Panc1 (cell line): ENCODE results near the gene DTD1. TPM values are rescaled to one million over a fixed set of nuclear protein-coding genes. Genes with fewer than 3 reads are reported as not detected.

ENCODE experiments used
- ATAC-seq: fragments of 200-7000 bp; cut with Tn5 transposase; 2 replicates; pipeline ENCODE4 v1.9.1; 2020; ENCODE audit warnings: mild to moderate bottlenecking, moderate library complexity
- BruUV-seq: library from RNA; stranded (reverse); fragments of 400-500 nt; replicated peaks from 2 replicates; lab custom pipeline; 2021; lab: Mats Ljungman, UMichigan
- CTCF ChIA-PET: fragments of 300-600 bp; sonication (Branson Sonifier 250); formaldehyde crosslinking; loops from one replicate; lab custom pipeline; 2022; ENCODE audit warnings: antibody characterized with exemption; lab: Charles Lee
- POLR2A ChIA-PET: fragments of 300-600 bp; sonication (Branson Sonifier 250); formaldehyde crosslinking; loops from one replicate; lab custom pipeline; 2022; ENCODE audit warnings: antibody characterized with exemption; lab: Charles Lee
- DNase-seq: peaks from one replicate; pipeline ENCODE4 v3.0.0-alpha.2; 2010; ENCODE audit warnings: low read depth, low spot score
- H3K27ac ChIP-seq: 2 replicates; pipeline ENCODE4 v1.5.1; 2011; ENCODE audit warnings: mild to moderate bottlenecking, low read length, inconsistent platforms
- H3K27me3 ChIP-seq: fragments of 200-500 bp; sonication (Bioruptor generic); 2 replicates; pipeline ENCODE4 v1.6.0; 2014; ENCODE audit warnings: low read length, inconsistent platforms; ENCODE audit not compliant: control insufficient read depth, insufficient read depth
- H3K36me3 ChIP-seq: fragments of 200-500 bp; sonication (Bioruptor generic); 2 replicates; pipeline ENCODE4 v1.5.1; 2014; ENCODE audit warnings: inconsistent platforms, mild to moderate bottlenecking, low read length, moderate library complexity; ENCODE audit not compliant: control insufficient read depth, insufficient read depth
- H3K4me1 ChIP-seq: 2 replicates; pipeline ENCODE4 v1.5.1; 2011; ENCODE audit warnings: inconsistent platforms, mild to moderate bottlenecking, low read length, moderate library complexity; ENCODE audit not compliant: control insufficient read depth, insufficient read depth
- H3K4me3 ChIP-seq, 2 experiments: 2 replicates each; pipeline ENCODE4 v1.5.1; 2011 to 2012; ENCODE audit warnings: low read depth in 2 of 2, low read length in 2 of 2, mild to moderate bottlenecking in 2 of 2, inconsistent platforms in 1 of 2, moderate library complexity in 1 of 2
- H3K9me3 ChIP-seq: fragments of 200-500 bp; sonication (Bioruptor generic); 2 replicates; pipeline ENCODE4 v1.5.1; 2014; ENCODE audit warnings: low read depth, mild to moderate bottlenecking, inconsistent platforms, low read length, moderate library complexity; ENCODE audit not compliant: control insufficient read depth, insufficient read depth
- CTCF ChIP-seq: fragments of 450-650 bp; IDR thresholded peaks from 2 replicates; pipeline ENCODE4 v1.5.1; 2017; ENCODE audit warnings: mild to moderate bottlenecking
- POLR2AphosphoS5 ChIP-seq: IDR thresholded peaks from 2 replicates; pipeline ENCODE4 v1.6.1; 2012; ENCODE audit warnings: mild to moderate bottlenecking, low read depth, low read length, moderate library complexity
- REST ChIP-seq, 2 experiments: IDR thresholded peaks; 2 replicates each; pipeline ENCODE4 v1.6.1; 2011 to 2012; ENCODE audit warnings: low read depth in 2 of 2, control low read depth in 1 of 2, low read length in 1 of 2, mild to moderate bottlenecking in 1 of 2, moderate library complexity in 1 of 2; ENCODE audit not compliant: insufficient read depth in 1 of 2
- SIN3A ChIP-seq: IDR thresholded peaks from 2 replicates; pipeline ENCODE4 v1.6.1; 2012; ENCODE audit warnings: low read depth, mild to moderate bottlenecking, low read length, moderate library complexity, borderline replicate concordance; ENCODE audit not compliant: insufficient read depth
- TCF7L2 ChIP-seq: IDR thresholded peaks from 2 replicates; pipeline ENCODE4 v1.6.1; 2011; ENCODE audit warnings: mild to moderate bottlenecking, low read depth, low read length, inconsistent platforms
- in situ Hi-C: cut with HindIII; loops from 2 replicates; pipeline ENCODE4 v1.10.0; 2016; ENCODE audit warnings: low sequenced_read_pairs, low pct_unique_long_range_greater_than_20kb
- intact Hi-C: fragments of 100-400 bp; cut with micrococcal nuclease; formaldehyde crosslinking; loops from one replicate; pipeline ENCODE4 v1.10.0; 2022; ENCODE audit not compliant: unreplicated experiment
- total RNA-seq: library from RNA; stranded (reverse); gene quantifications from one replicate; pipeline ENCODE4 v1.2.1, GENCODE V29; 2021; ENCODE audit not compliant: unreplicated experiment

DTD1 gene
- total RNA-seq, 1 experiment from 2014 or later = 23.6 TPM

- in situ Hi-C loops (no loop called here), intact Hi-C loops (no loop called here)
- no peak for DNase-seq
- Histone ChIP-seq H3K27ac (no peak overlapping the region), H3K36me3 (no peaks in the 10 kb centered on the region), H3K9me3 (no peaks in the 10 kb centered on the region), H3K4me1 (no peaks in the 10 kb centered on the region), H3K4me3 (no peak overlapping the region), H3K27me3 (no peaks in the 10 kb centered on the region)
- TF ChIP-seq CTCF = no peak
- BruUV-seq = no TSS peak
- POLR2A ChIA-PET = no interaction called here
- ATAC-seq = no peak
- CTCF ChIA-PET = no interaction called here
Measured at GRCh38 chr20:18684775-18685174, 96.9 kb downstream of the DTD1 start.

- Histone ChIP-seq H3K4me3 (no peak overlapping the region), H3K27ac (no peak overlapping the region), H3K4me1 (no peaks in the 10 kb centered on the region), H3K9me3 (no peaks in the 10 kb centered on the region), H3K27me3 (no peaks in the 10 kb centered on the region), H3K36me3 (no peaks in the 10 kb centered on the region)
- ATAC-seq (no peak), DNase-seq (no peak)
- CTCF ChIA-PET = no interaction called here
- POLR2A ChIA-PET = no interaction called here
- in situ Hi-C loops (no loop called here), intact Hi-C loops (no loop called here)
- no TSS peak for BruUV-seq
- TF ChIP-seq TCF7L2 (no peak), POLR2AphosphoS5 (no peak), SIN3A (no peak), CTCF (no peak), REST (IDR thresholded peaks at IDR 0.05; ENCODE audit: insufficient read depth in 1 of 2, low read depth in 2 of 2, low read length in 1 of 2) (no peak)
Measured at GRCh38 chr20:18685406-18685805, 97.6 kb downstream of the DTD1 start.

GRCh38 chr20:18686696-18687095 lies 98.8 kb downstream of the DTD1 start:
- BruUV-seq = no TSS peak
- DNase-seq (no peak), ATAC-seq (no peak)
- POLR2A ChIA-PET = no interaction called here
- Histone ChIP-seq H3K4me1 (no peaks in the 10 kb centered on the region), H3K27me3 (no peaks in the 10 kb centered on the region), H3K9me3 (no peaks in the 10 kb centered on the region), H3K36me3 (no peaks in the 10 kb centered on the region), H3K27ac (no peak overlapping the region), H3K4me3 (no peak overlapping the region)
- CTCF ChIA-PET = no interaction called here
- intact Hi-C loops (no loop called here), in situ Hi-C loops (no loop called here)
- TF ChIP-seq POLR2AphosphoS5 (no peak), TCF7L2 (no peak), REST (IDR thresholded peaks at IDR 0.05; ENCODE audit: insufficient read depth in 1 of 2, low read depth in 2 of 2, low read length in 1 of 2) (no peak)
